Measurements from ENCODE around the gene CDH5.

Gene CDH5

GRCh38 chr16:66364117-66364958, 2.2 kb upstream of the CDH5 start:
- no CpG with 5 or more reads among the region's 16 CpGs for WGBS, 2 donors (ENCODE audit: extremely low coverage in 2 of 2, insufficient read length in 2 of 2, insufficient replicate concordance in 1 of 2)
- H2BK120ac ChIP-seq (ENCODE audit: low read depth, low read length), result no peak overlapping the region
- H2AK5ac ChIP-seq (ENCODE audit: low read depth, low read length), result peak overlapping the region; percentile 1
- peak overlapping the region in 1 of 2 donors; percentile 36 for H3K4me3 ChIP-seq (ENCODE audit: low read length in 2 of 2)
- no peak overlapping the region for H3K4me2 ChIP-seq (ENCODE audit: insufficient read depth, low read length, poor library complexity, severe bottlenecking)
- no peak overlapping the region for H2BK5ac ChIP-seq (ENCODE audit: low read length)
- H2AFZ ChIP-seq (ENCODE audit: low read length), result peak overlapping the region; percentile 68
- H3K4me1 ChIP-seq (ENCODE audit: control insufficient read depth in 2 of 2, insufficient read depth in 1 of 2, low read depth in 1 of 2, low read length in 2 of 2), result peaks cover 28% of the 10 kb centered on the region in 2 donors
- no peak overlapping the region for H3K23ac ChIP-seq (ENCODE audit: low read depth, low read length, poor library complexity)
- H3K36me3 ChIP-seq (replicated peaks in 1 of 2; ENCODE audit: control insufficient read depth in 2 of 2, insufficient read depth in 2 of 2, low read length in 2 of 2), result no peaks in the 10 kb centered on the region
- H4K8ac ChIP-seq (ENCODE audit: low read depth, low read length), result peak overlapping the region; percentile 65
- no peak overlapping the region for H3K9ac ChIP-seq (ENCODE audit: low read depth, low read length, poor library complexity)
- no peak overlapping the region for H4K91ac ChIP-seq (ENCODE audit: low read depth, low read length, poor library complexity)
- no peak overlapping the region for H3K27ac ChIP-seq (replicated peaks; ENCODE audit: low read length)
- peak overlapping the region; percentile 24 for H2BK15ac ChIP-seq (ENCODE audit: low read length)
- no peak for DNase-seq (ENCODE audit: low spot score)
- H3K27me3 ChIP-seq (ENCODE audit: control insufficient read depth in 3 of 3, insufficient read depth in 3 of 3, low read depth in 1 of 3, low read length in 3 of 3), result no peaks in the 10 kb centered on the region
- H3K4ac ChIP-seq (ENCODE audit: low read length), result peak overlapping the region; percentile 12
- H3K14ac ChIP-seq (ENCODE audit: low read length), result peak overlapping the region; percentile 31
- peak overlapping the region; percentile 67 for H2BK12ac ChIP-seq (ENCODE audit: low read length)
- H3K18ac ChIP-seq (ENCODE audit: low read length), result peak overlapping the region; percentile 86
- H3K9me3 ChIP-seq (replicated peaks in 1 of 2; ENCODE audit: control insufficient read depth in 2 of 2, insufficient read depth in 1 of 2, low read depth in 1 of 2, low read length in 2 of 2), result no peaks in the 10 kb centered on the region
- H3K79me1 ChIP-seq (ENCODE audit: low read depth, low read length), result no peaks in the 10 kb centered on the region

- no peak overlapping the region for H2BK12ac ChIP-seq (ENCODE audit: low read length)
- H3K23ac ChIP-seq (ENCODE audit: low read depth, low read length, poor library complexity), result no peak overlapping the region
- H2BK15ac ChIP-seq (ENCODE audit: low read length), result no peak overlapping the region
- no CpG with 5 or more reads among the region's 2 CpGs for WGBS, 2 donors (ENCODE audit: extremely low coverage in 2 of 2, insufficient read length in 2 of 2, insufficient replicate concordance in 1 of 2)
- H4K8ac ChIP-seq (ENCODE audit: low read depth, low read length), result no peak overlapping the region
- no peak overlapping the region for H2AFZ ChIP-seq (ENCODE audit: low read length)
- H2AK5ac ChIP-seq (ENCODE audit: low read depth, low read length), result peak overlapping the region; percentile 4
- H3K14ac ChIP-seq (ENCODE audit: low read length), result no peak overlapping the region
- DNase-seq (ENCODE audit: low spot score), result no peak
- H3K79me1 ChIP-seq (ENCODE audit: low read depth, low read length), result no peaks in the 10 kb centered on the region
- H2BK120ac ChIP-seq (ENCODE audit: low read depth, low read length), result no peak overlapping the region
- peak overlapping the region; percentile 0 for H3K18ac ChIP-seq (ENCODE audit: low read length)
- H4K91ac ChIP-seq (ENCODE audit: low read depth, low read length, poor library complexity), result no peak overlapping the region
- H3K4me2 ChIP-seq (ENCODE audit: insufficient read depth, low read length, poor library complexity, severe bottlenecking), result no peak overlapping the region
- H3K4me3 ChIP-seq (ENCODE audit: low read length in 2 of 2), result no peak overlapping the region
- H3K4ac ChIP-seq (ENCODE audit: low read length), result no peak overlapping the region
- H3K36me3 ChIP-seq (replicated peaks in 1 of 2; ENCODE audit: control insufficient read depth in 2 of 2, insufficient read depth in 2 of 2, low read length in 2 of 2), result no peaks in the 10 kb centered on the region
- H3K9ac ChIP-seq (ENCODE audit: low read depth, low read length, poor library complexity), result no peak overlapping the region
- no peaks in the 10 kb centered on the region for H3K9me3 ChIP-seq (replicated peaks in 1 of 2; ENCODE audit: control insufficient read depth in 2 of 2, insufficient read depth in 1 of 2, low read depth in 1 of 2, low read length in 2 of 2)
- H2BK5ac ChIP-seq (ENCODE audit: low read length), result no peak overlapping the region
- no peak overlapping the region for H3K27ac ChIP-seq (replicated peaks; ENCODE audit: low read length)
- peaks cover 23 to 25% of the 10 kb centered on the region in 2 donors for H3K4me1 ChIP-seq (ENCODE audit: control insufficient read depth in 2 of 2, insufficient read depth in 1 of 2, low read depth in 1 of 2, low read length in 2 of 2)
- H3K27me3 ChIP-seq (ENCODE audit: control insufficient read depth in 3 of 3, insufficient read depth in 3 of 3, low read depth in 1 of 3, low read length in 3 of 3), result no peaks in the 10 kb centered on the region
Observed at GRCh38 chr16:66364959-66365306, 1.6 kb upstream of the CDH5 start.

DNA sequence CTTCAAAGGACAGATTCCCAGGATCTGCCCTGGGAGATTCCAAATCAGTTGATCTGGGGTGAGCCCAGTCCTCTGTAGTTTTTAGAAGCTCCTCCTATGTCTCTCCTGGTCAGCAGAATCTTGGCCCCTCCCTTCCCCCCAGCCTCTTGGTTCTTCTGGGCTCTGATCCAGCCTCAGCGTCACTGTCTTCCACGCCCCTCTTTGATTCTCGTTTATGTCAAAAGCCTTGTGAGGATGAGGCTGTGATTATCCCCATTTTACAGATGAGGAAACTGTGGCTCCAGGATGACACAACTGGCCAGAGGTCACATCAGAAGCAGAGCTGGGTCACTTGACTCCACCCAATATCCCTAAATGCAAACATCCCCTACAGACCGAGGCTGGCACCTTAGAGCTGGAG, 840 bp upstream of the CDH5 start:
- Histone ChIP-seq H3K9ac (ENCODE audit: low read depth, low read length, poor library complexity) (no peak overlapping the region), H3K4me2 (ENCODE audit: insufficient read depth, low read length, poor library complexity, severe bottlenecking) (no peak overlapping the region), H2AK5ac (ENCODE audit: low read depth, low read length) (no peak overlapping the region), H4K8ac (ENCODE audit: low read depth, low read length) (no peak overlapping the region), H3K23ac (ENCODE audit: low read depth, low read length, poor library complexity) (no peak overlapping the region), H3K18ac (ENCODE audit: low read length) (no peak overlapping the region), H4K91ac (ENCODE audit: low read depth, low read length, poor library complexity) (no peak overlapping the region), H3K4me1 (ENCODE audit: control insufficient read depth in 2 of 2, insufficient read depth in 1 of 2, low read depth in 1 of 2, low read length in 2 of 2) (peaks cover 23 to 25% of the 10 kb centered on the region in 2 donors), H2BK5ac (ENCODE audit: low read length) (no peak overlapping the region), H3K14ac (ENCODE audit: low read length) (no peak overlapping the region), H3K27me3 (ENCODE audit: control insufficient read depth in 3 of 3, insufficient read depth in 3 of 3, low read depth in 1 of 3, low read length in 3 of 3) (no peaks in the 10 kb centered on the region), H3K79me1 (ENCODE audit: low read depth, low read length) (no peaks in the 10 kb centered on the region), H2AFZ (ENCODE audit: low read length) (no peak overlapping the region), H2BK12ac (ENCODE audit: low read length) (no peak overlapping the region), H3K9me3 (replicated peaks in 1 of 2; ENCODE audit: control insufficient read depth in 2 of 2, insufficient read depth in 1 of 2, low read depth in 1 of 2, low read length in 2 of 2) (no peaks in the 10 kb centered on the region), H3K4me3 (ENCODE audit: low read length in 2 of 2) (no peak overlapping the region), H2BK120ac (ENCODE audit: low read depth, low read length) (peak overlapping the region; percentile 2), H3K36me3 (replicated peaks in 1 of 2; ENCODE audit: control insufficient read depth in 2 of 2, insufficient read depth in 2 of 2, low read length in 2 of 2) (no peaks in the 10 kb centered on the region), H3K4ac (ENCODE audit: low read length) (no peak overlapping the region), H2BK15ac (ENCODE audit: low read length) (no peak overlapping the region), H3K27ac (replicated peaks; ENCODE audit: low read length) (no peak overlapping the region)
- WGBS, 2 donors (ENCODE audit: extremely low coverage in 2 of 2, insufficient read length in 2 of 2, insufficient replicate concordance in 1 of 2), result no CpG with 5 or more reads among the region's 4 CpGs
- no peak for DNase-seq (ENCODE audit: low spot score)

- Histone ChIP-seq H3K18ac (ENCODE audit: low read length) (peak overlapping the region; percentile 74), H2BK120ac (ENCODE audit: low read depth, low read length) (no peak overlapping the region), H3K9me3 (replicated peaks in 1 of 2; ENCODE audit: control insufficient read depth in 2 of 2, insufficient read depth in 1 of 2, low read depth in 1 of 2, low read length in 2 of 2) (no peaks in the 10 kb centered on the region), H3K79me1 (ENCODE audit: low read depth, low read length) (no peaks in the 10 kb centered on the region), H3K4me1 (ENCODE audit: control insufficient read depth in 2 of 2, insufficient read depth in 1 of 2, low read depth in 1 of 2, low read length in 2 of 2) (peaks cover 18 to 27% of the 10 kb centered on the region in 2 donors), H2BK12ac (ENCODE audit: low read length) (peak overlapping the region; percentile 86), H3K4me2 (ENCODE audit: insufficient read depth, low read length, poor library complexity, severe bottlenecking) (no peak overlapping the region), H3K4ac (ENCODE audit: low read length) (no peak overlapping the region), H2AK5ac (ENCODE audit: low read depth, low read length) (peak overlapping the region; percentile 85), H2AFZ (ENCODE audit: low read length) (peak overlapping the region; percentile 71), H4K91ac (ENCODE audit: low read depth, low read length, poor library complexity) (no peak overlapping the region), H3K27ac (replicated peaks; ENCODE audit: low read length) (no peak overlapping the region), H3K14ac (ENCODE audit: low read length) (no peak overlapping the region), H3K27me3 (ENCODE audit: control insufficient read depth in 3 of 3, insufficient read depth in 3 of 3, low read depth in 1 of 3, low read length in 3 of 3) (no peaks in the 10 kb centered on the region), H3K23ac (ENCODE audit: low read depth, low read length, poor library complexity) (no peak overlapping the region), H3K36me3 (replicated peaks in 1 of 2; ENCODE audit: control insufficient read depth in 2 of 2, insufficient read depth in 2 of 2, low read length in 2 of 2) (no peaks in the 10 kb centered on the region), H2BK5ac (ENCODE audit: low read length) (peak overlapping the region; percentile 82), H2BK15ac (ENCODE audit: low read length) (peak overlapping the region; percentile 25), H4K8ac (ENCODE audit: low read depth, low read length) (no peak overlapping the region), H3K9ac (ENCODE audit: low read depth, low read length, poor library complexity) (peak overlapping the region; percentile 35), H3K4me3 (ENCODE audit: low read length in 2 of 2) (no peak overlapping the region)
- WGBS, 2 donors (ENCODE audit: extremely low coverage in 2 of 2, insufficient read length in 2 of 2, insufficient replicate concordance in 1 of 2), result no CpG with 5 or more reads among the region's 11 CpGs
- no peak for DNase-seq (ENCODE audit: low spot score)
Observed at GRCh38 chr16:66367968-66368891, 1.7 kb downstream of the CDH5 start.

Measured in neuronal stem cell (in vitro differentiated cells).